ENCODE measurements around the gene RDH8. TPM values are rescaled to one million over a fixed set of nuclear protein-coding genes. Genes with fewer than 3 reads are reported as not detected.

Gene RDH8
- total and polyA plus RNA-seq, 2 of the 8 experiments (the other 6 are each of a cell fraction or from before 2014, with no cell fraction given) = 0.38 TPM; not detected in 1

- TF ChIP-seq TAF7 (optimal IDR thresholded peaks at IDR 0.05; ENCODE audit: borderline replicate concordance, low read depth, low read length) (no peak), CHD7 (IDR thresholded peaks at IDR 0.05; ENCODE audit: insufficient replicate concordance, low read length) (no peak), E2F6 (IDR thresholded peaks at IDR 0.05) (peak; percentile 86), RXRA (IDR thresholded peaks at IDR 0.05; ENCODE audit: insufficient read depth, low read depth, low read length) (no peak), TCF12 (IDR thresholded peaks at IDR 0.05; ENCODE audit: low read depth, low read length) (no peak), KDM1A (IDR thresholded peaks at IDR 0.05; ENCODE audit: borderline replicate concordance, low read length) (peak; percentile 80; the same call in 1 of the 2 replicates), POLR2AphosphoS5 (IDR thresholded peaks at IDR 0.05; ENCODE audit: low read depth, low read length) (no peak), KDM5A (IDR thresholded peaks at IDR 0.05; ENCODE audit: low read length) (no peak), TEAD4 (IDR thresholded peaks at IDR 0.05; ENCODE audit: low read depth, low read length) (no peak), GABPA (IDR thresholded peaks at IDR 0.05; ENCODE audit: borderline replicate concordance, insufficient read depth, low read length) (no peak), SAP30 (IDR thresholded peaks at IDR 0.05; ENCODE audit: insufficient read depth, insufficient replicate concordance, low read length) (no peak)
Observed at GRCh38 chr19:9966448-9966847, 46.8 kb upstream of the RDH8 start (continued).

Measured in H1 (cell line).